ENCODE data around the gene CATSPERZ. TPM values are rescaled to one million over a fixed set of nuclear protein-coding genes. Genes with fewer than 3 reads are reported as not detected.

The CATSPERZ gene
- total and polyA plus RNA-seq, 2 of the 13 experiments (the other 11 are each of a cell fraction or from before 2014, with no cell fraction given), result 0.22 to 0.48 TPM

DNA sequence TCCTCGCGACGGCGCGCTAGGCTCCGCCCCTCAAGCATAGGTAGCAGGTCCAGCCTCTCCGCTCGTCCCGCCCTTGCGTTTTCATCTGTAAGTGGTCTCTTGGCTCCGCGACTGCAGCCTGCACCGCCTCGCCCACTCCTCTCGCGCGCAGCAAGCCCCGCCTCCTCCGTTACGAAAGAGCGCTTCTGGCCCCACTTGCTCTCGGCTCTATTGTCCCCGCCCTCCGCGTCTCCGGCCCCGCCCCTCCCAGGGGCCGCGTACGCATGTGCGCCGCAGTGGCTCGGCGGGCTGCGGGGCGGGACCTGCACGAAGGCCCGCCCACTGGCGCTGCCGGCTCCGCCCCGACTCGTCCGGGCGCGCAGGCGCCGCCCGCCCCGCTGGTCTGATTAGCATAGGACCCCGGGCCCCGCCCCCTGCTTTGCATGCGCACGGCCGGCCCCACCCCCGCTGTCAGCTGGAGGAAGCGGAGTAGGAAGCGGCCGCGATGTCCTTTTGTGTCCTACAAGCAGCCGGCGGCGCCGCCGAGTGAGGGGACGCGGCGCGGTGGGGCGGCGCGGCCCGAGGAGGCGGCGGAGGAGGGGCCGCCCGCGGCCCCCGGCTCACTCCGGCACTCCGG is 5.0 kb downstream of the CATSPERZ start, which contains the start of gene ESRRA (continued):
- TF ChIP-seq, protein P1, sequence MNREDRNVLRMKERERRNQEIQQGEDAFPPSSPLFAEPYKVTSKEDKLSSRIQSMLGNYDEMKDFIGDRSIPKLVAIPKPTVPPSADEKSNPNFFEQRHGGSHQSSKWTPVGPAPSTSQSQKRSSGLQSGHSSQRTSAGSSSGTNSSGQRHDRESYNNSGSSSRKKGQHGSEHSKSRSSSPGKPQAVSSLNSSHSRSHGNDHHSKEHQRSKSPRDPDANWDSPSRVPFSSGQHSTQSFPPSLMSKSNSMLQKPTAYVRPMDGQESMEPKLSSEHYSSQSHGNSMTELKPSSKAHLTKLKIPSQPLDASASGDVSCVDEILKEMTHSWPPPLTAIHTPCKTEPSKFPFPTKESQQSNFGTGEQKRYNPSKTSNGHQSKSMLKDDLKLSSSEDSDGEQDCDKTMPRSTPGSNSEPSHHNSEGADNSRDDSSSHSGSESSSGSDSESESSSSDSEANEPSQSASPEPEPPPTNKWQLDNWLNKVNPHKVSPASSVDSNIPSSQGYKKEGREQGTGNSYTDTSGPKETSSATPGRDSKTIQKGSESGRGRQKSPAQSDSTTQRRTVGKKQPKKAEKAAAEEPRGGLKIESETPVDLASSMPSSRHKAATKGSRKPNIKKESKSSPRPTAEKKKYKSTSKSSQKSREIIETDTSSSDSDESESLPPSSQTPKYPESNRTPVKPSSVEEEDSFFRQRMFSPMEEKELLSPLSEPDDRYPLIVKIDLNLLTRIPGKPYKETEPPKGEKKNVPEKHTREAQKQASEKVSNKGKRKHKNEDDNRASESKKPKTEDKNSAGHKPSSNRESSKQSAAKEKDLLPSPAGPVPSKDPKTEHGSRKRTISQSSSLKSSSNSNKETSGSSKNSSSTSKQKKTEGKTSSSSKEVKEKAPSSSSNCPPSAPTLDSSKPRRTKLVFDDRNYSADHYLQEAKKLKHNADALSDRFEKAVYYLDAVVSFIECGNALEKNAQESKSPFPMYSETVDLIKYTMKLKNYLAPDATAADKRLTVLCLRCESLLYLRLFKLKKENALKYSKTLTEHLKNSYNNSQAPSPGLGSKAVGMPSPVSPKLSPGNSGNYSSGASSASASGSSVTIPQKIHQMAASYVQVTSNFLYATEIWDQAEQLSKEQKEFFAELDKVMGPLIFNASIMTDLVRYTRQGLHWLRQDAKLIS (CRISPR knock-in tag; IDR thresholded peaks at IDR 0.05), result no peak
- TF ChIP-seq NPAS2 (CRISPR knock-in tag; IDR thresholded peaks at IDR 0.05; ENCODE audit: borderline replicate concordance) (no peak), ZIK1 (CRISPR knock-in tag; IDR thresholded peaks at IDR 0.05; ENCODE audit: borderline replicate concordance, low read depth) (no peak), DNMT3B (CRISPR knock-in tag; conservative IDR thresholded peaks at IDR 0.05) (no peak), GFI1 (CRISPR knock-in tag; IDR thresholded peaks at IDR 0.05; ENCODE audit: borderline replicate concordance) (no peak), ZNF556 (CRISPR knock-in tag; IDR thresholded peaks at IDR 0.05; ENCODE audit: borderline replicate concordance) (no peak), CBX5 (CRISPR knock-in tag; IDR thresholded peaks at IDR 0.05; ENCODE audit: borderline replicate concordance) (no peak), PTBP1 (IDR thresholded peaks at IDR 0.05; ENCODE audit: low read depth, low read length, poor library complexity, severe bottlenecking) (no peak), ZNF431 (CRISPR knock-in tag; IDR thresholded peaks at IDR 0.05; ENCODE audit: borderline replicate concordance, low read depth) (no peak)
- TF ChIP-seq, protein P2, sequence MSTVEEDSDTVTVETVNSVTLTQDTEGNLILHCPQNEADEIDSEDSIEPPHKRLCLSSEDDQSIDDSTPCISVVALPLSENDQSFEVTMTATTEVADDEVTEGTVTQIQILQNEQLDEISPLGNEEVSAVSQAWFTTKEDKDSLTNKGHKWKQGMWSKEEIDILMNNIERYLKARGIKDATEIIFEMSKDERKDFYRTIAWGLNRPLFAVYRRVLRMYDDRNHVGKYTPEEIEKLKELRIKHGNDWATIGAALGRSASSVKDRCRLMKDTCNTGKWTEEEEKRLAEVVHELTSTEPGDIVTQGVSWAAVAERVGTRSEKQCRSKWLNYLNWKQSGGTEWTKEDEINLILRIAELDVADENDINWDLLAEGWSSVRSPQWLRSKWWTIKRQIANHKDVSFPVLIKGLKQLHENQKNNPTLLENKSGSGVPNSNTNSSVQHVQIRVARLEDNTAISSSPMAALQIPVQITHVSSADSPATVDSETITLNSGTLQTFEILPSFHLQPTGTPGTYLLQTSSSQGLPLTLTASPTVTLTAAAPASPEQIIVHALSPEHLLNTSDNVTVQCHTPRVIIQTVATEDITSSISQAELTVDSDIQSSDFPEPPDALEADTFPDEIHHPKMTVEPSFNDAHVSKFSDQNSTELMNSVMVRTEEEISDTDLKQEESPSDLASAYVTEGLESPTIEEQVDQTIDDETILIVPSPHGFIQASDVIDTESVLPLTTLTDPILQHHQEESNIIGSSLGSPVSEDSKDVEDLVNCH (CRISPR knock-in tag; IDR thresholded peaks at IDR 0.05), result no peak
- TF ChIP-seq, protein P3, sequence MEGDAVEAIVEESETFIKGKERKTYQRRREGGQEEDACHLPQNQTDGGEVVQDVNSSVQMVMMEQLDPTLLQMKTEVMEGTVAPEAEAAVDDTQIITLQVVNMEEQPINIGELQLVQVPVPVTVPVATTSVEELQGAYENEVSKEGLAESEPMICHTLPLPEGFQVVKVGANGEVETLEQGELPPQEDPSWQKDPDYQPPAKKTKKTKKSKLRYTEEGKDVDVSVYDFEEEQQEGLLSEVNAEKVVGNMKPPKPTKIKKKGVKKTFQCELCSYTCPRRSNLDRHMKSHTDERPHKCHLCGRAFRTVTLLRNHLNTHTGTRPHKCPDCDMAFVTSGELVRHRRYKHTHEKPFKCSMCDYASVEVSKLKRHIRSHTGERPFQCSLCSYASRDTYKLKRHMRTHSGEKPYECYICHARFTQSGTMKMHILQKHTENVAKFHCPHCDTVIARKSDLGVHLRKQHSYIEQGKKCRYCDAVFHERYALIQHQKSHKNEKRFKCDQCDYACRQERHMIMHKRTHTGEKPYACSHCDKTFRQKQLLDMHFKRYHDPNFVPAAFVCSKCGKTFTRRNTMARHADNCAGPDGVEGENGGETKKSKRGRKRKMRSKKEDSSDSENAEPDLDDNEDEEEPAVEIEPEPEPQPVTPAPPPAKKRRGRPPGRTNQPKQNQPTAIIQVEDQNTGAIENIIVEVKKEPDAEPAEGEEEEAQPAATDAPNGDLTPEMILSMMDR (CRISPR knock-in tag; IDR thresholded peaks at IDR 0.05), result no peak
- TF ChIP-seq, protein P4, sequence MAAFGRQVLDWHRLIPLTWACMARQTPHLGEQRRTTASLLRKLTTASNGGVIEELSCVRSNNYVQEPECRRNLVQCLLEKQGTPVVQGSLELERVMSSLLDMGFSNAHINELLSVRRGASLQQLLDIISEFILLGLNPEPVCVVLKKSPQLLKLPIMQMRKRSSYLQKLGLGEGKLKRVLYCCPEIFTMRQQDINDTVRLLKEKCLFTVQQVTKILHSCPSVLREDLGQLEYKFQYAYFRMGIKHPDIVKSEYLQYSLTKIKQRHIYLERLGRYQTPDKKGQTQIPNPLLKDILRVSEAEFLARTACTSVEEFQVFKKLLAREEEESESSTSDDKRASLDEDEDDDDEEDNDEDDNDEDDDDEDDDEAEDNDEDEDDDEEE (CRISPR knock-in tag; IDR thresholded peaks at IDR 0.05), result no peak
- TF ChIP-seq, protein P5, sequence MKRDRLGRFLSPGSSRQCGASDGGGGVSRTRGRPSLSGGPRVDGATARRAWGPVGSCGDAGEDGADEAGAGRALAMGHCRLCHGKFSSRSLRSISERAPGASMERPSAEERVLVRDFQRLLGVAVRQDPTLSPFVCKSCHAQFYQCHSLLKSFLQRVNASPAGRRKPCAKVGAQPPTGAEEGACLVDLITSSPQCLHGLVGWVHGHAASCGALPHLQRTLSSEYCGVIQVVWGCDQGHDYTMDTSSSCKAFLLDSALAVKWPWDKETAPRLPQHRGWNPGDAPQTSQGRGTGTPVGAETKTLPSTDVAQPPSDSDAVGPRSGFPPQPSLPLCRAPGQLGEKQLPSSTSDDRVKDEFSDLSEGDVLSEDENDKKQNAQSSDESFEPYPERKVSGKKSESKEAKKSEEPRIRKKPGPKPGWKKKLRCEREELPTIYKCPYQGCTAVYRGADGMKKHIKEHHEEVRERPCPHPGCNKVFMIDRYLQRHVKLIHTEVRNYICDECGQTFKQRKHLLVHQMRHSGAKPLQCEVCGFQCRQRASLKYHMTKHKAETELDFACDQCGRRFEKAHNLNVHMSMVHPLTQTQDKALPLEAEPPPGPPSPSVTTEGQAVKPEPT (CRISPR knock-in tag; IDR thresholded peaks at IDR 0.05; ENCODE audit: low read depth), result no peak
- TF ChIP-seq, protein P6, sequence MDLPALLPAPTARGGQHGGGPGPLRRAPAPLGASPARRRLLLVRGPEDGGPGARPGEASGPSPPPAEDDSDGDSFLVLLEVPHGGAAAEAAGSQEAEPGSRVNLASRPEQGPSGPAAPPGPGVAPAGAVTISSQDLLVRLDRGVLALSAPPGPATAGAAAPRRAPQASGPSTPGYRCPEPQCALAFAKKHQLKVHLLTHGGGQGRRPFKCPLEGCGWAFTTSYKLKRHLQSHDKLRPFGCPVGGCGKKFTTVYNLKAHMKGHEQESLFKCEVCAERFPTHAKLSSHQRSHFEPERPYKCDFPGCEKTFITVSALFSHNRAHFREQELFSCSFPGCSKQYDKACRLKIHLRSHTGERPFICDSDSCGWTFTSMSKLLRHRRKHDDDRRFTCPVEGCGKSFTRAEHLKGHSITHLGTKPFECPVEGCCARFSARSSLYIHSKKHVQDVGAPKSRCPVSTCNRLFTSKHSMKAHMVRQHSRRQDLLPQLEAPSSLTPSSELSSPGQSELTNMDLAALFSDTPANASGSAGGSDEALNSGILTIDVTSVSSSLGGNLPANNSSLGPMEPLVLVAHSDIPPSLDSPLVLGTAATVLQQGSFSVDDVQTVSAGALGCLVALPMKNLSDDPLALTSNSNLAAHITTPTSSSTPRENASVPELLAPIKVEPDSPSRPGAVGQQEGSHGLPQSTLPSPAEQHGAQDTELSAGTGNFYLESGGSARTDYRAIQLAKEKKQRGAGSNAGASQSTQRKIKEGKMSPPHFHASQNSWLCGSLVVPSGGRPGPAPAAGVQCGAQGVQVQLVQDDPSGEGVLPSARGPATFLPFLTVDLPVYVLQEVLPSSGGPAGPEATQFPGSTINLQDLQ (CRISPR knock-in tag; IDR thresholded peaks at IDR 0.05), result no peak

All from HepG2 (cell line).